GM21515 (cell line): ENCODE measurements around the gene ATP5MG.
"Not testable (repeated sequence)": the region's sequence is repeated elsewhere in the genome, so short reads cannot be mapped to it uniquely, and the experiment has no call there.

ENCODE experiments used
- ATAC-seq: cut with Tn5 transposase; IDR thresholded peaks from one replicate; pipeline ENCODE4 v1.9.1; 2021; ENCODE audit not compliant: unreplicated experiment

The ATP5MG gene

GRCh38 chr11:118406599-118407166 is 5.3 kb downstream of the ATP5MG start:
- ATAC-seq, result no peak

- peak; percentile 63 for ATAC-seq
Measured at GRCh38 chr11:118410055-118410745, 8.8 kb downstream of the ATP5MG start.

DNA sequence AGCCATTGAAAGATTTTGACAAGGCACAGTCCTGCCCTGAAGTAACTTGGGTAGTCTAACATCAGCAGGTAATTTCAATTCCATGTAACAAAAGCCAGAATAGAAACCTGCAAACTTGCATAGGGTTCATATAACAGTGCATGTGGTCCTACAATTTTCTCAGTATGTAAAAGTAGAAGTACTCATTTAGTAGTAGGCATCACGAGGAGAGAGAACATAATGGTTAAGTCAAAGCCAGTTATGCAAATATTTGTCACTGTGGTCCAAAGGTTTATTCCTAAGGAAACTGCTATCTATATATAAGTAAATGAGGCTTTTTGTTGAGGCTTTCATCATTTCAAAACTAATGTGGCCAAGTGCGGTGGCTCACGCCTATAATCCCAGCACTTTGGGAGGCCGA is 10.1 kb downstream of the ATP5MG start:
- ATAC-seq, result no peak

- ATAC-seq, result no peak
Measured at GRCh38 chr11:118412921-118413320, 11.5 kb downstream of the ATP5MG start.

DNA sequence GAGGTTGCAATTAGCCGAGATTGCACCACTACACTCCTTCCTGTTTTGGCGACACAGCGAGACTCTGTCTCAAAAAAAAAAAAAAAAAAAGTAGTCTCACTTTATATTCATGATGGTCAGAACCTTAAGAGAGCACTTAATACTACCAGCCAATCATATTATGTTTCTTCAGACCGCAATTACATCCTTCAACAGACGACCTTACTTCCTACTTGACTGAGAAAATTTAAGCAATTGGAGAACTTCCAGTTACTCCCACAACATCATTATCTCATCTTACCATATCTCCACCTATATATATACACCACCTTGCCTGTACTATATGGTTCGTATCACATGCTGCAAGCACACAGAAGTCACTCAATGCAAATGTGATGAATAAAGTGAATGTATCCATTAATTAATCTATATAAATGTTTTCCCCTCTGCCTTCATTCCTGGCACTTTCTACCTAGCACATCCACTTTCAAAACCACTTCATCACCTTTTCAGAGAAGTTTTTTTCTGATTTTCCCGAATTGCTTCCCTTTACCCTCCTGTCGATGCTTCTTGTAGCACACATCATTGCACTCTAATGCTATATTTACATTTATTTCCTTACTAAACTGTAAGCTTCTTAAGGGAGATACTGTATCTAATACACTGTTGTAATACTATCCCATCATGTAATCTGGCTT is 13.8 kb downstream of the ATP5MG start:
- ATAC-seq, result no peak

DNA sequence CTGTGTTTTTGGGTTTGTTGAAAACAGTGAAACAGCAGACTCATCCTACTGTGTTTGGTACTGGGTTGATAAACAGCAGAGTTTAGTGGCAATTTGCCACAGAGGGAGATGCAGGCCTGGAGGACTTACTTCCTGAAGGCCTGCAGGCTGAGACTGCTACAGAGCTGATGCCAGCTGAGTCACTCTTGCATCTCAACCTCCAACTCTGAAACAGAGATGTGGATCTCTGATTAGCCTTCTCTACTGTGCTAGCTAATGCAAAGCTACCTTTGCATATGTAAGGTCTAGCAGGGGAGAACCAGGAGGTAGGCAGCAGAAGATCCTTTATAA is 14.3 kb downstream of the ATP5MG start:
- no peak for ATAC-seq

- ATAC-seq, result not testable (repeated sequence)
Measured at GRCh38 chr11:118416900-118417299, 15.5 kb downstream of the ATP5MG start.

DNA sequence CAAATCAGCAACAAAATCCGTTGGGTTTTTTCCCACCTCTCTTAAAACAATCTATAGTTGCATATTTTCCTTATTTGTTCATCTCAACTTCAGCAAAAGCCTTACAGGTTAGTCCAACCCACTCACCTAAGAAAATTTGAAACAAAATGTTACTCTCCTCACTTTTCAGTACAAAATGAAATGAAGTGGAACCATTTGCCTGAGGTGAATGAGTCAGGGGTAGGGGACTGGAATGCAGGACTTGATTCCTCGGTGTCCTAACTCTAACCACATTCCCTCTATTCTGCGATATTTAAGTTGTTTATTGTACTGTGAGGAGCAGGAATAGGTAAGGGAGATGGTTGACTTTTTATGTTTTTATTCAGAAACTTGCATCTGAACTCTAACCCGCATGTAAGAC is 16.4 kb downstream of the ATP5MG start:
- no peak for ATAC-seq

- ATAC-seq, result no peak
Measured at GRCh38 chr11:118418766-118419165, 17.4 kb downstream of the ATP5MG start.

- ATAC-seq, result no peak
Measured at GRCh38 chr11:118427707-118428106, 26.3 kb downstream of the ATP5MG start.

GRCh38 chr11:118430956-118431355 is 29.6 kb downstream of the ATP5MG start:
- ATAC-seq, result no peak

DNA sequence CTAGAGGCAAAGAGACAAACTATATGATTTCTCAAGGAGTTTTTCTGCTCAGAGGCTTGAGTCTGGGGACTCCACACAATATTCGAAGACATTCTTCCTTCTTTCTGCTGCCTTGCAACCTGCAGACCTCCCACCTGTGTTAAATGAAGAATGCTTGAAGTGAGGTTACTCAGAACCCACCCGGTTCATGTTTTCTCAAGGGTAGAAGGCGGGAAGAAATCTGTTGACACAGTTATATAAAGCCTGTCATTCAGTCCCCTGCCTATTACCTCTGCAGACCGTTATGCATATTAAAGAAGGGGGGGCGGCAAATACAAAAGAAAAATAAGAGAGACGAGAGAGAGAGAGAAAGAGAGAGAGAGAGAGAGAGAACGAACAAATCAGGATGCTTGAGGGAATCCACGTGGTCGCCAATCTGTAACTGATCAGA is 32.7 kb downstream of the ATP5MG start:
- ATAC-seq, result no peak

- ATAC-seq, result no peak
Measured at GRCh38 chr11:118434553-118435289, 33.3 kb downstream of the ATP5MG start.

DNA sequence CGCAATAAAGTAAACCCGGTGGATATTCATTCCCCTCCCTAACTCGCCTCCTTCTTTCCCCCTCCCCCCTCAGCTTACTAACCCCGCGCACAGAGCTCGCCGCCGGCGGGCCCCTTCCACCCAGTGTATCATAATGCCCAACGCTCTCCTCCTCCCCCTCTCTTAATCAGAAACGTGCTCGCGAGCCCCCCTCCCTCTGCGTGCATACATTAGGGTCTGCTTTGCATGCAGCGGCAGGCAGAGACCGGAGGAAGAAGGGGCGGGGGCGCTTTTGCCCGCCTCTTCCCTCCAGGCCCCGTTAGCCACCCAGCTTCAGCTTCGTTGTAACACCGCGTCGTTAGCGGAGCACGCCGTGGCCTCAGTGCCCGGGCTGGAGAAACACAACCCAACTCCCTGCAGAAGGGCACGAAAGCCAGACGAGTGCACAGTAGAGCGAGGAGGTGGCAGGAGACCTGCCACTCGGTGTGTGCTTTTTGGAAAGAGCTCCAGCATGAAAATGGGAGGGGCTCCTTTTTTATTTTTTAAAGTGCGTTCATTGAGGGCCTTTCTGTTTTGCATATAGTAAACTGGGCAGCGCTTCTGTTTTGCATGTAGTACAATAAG is 34.0 kb downstream of the ATP5MG start:
- ATAC-seq, result peak; percentile 25

GRCh38 chr11:118435893-118436624 is 34.7 kb downstream of the ATP5MG start, which contains the start of gene KMT2A:
KMT2A (plus strand) TSS chr11:118436492; CDS start chr11:118436513, 21 bp downstream.
- peak; percentile 57 for ATAC-seq

- ATAC-seq, result peak; percentile 18
Measured at GRCh38 chr11:118436639-118437207, 35.3 kb downstream of the ATP5MG start.

DNA sequence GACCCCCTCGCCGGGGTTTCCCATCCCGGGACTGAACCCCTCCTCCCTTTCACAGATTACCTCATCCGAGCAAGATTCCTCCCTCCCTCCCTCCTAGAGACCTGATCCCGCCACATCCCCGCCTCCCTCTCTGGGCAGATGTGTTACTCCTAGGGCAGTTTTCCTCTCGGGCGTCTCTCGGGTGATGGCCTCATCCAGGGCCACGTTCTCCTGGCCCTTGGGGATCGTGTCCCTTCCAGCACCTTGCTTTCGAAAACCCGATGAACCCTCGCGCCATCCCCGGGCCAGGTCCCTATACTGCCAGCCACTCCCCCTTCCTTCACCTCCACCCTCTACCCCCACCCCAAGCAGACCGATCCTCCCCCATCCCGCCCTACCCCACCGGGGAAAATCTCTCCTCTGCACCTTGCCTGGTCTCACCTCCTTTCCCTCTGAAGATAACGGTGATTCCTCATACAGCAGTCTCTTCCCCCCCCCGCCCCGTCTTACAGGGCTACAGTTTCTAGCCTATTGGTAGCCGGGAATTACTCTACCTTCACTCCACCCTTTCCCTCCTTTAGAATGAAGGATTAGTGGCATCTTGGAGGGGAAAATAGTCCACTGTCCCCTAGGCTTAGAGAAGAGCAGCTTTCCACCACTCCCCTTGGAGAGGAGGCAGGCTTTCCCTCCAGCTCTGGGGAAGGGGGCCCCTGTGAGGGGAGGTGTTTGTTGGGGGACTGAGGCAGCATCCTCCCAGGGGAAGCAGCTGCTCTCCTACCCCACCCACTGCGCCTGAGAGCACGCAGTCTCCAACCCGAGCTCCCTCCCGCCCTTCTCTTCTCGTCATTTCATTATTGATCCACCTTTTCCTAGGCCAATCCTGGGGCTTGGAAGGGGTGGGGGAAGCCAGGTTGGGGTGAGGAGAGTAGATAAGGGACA is 36.1 kb downstream of the ATP5MG start:
- ATAC-seq, result no peak

- no peak for ATAC-seq
Measured at GRCh38 chr11:118438314-118438931, 37.0 kb downstream of the ATP5MG start.

GRCh38 chr11:118439646-118440045 is 38.2 kb downstream of the ATP5MG start:
- ATAC-seq, result no peak
